Measurements from ENCODE around the gene CLDN6. TPM values are rescaled to one million over a fixed set of nuclear protein-coding genes. Genes with fewer than 3 reads are reported as not detected.

CLDN6 gene
- total and polyA plus RNA-seq, 2 experiments from 2014 or later = 0.33 TPM; not detected in 1

DNA sequence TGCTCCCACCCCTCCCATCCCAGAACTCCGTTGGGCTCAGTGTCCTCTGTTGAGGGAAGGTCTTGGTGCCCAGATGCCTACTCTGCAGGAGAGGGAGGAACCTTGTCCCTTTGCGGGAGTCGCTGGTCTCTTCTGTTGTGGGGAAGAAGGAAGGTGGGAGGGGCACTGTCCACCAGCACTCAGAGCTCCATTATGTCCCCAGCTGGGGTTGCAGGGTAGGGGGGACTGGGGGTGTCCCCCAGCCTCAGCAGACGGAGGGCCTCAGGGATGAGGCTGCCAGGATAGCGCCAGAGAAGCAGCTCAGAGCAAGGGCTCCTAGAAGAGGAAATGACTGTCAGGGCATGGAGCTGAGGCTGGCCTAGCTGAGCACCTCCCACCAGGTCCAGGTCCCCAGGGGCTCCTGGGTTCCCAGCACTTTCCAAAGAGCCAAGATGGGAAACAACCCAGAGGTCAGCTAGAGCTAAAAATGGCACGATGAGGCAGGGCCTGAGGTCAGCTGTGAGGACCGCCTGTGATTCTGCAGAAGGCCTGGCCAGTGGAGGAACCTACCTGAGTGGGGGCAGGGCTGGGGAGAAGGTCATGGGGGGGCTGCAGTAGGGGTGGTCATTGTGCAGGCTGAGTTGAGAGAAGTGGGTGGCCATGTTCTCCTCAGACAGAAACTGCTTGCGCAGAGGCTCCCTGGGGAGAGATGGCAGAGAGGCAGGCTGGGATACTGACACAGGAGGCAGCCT lies 4.9 kb upstream of the CLDN6 start:
- no peak for TF ChIP-seq EZH2phosphoT487 (IDR thresholded peaks at IDR 0.05; ENCODE audit: insufficient read depth, low read depth)
- no peak for TF ChIP-seq EZH2 (IDR thresholded peaks at IDR 0.05; ENCODE audit: insufficient read depth, poor library complexity, severe bottlenecking)
- peak; percentile 84 for DNase-seq
- Histone ChIP-seq H3K36me3 (ENCODE audit: low read depth) (peaks cover 2% of the 10 kb centered on the region; the same call in 1 of the 2 replicates), H3F3A (ENCODE audit: insufficient read depth) (peaks cover 13% of the 10 kb centered on the region), H3K27ac (peak overlapping the region; percentile 100), H3K9me2 (ENCODE audit: insufficient read depth) (no peaks in the 10 kb centered on the region), H3K27me3 (replicated peaks; ENCODE audit: insufficient read depth) (no peaks in the 10 kb centered on the region), H3K4me1 (ENCODE audit: insufficient read depth) (peaks cover 9% of the 10 kb centered on the region), H3K9me3 (ENCODE audit: low read depth) (no peaks in the 10 kb centered on the region), H3K79me2 (ENCODE audit: insufficient read depth) (no peaks in the 10 kb centered on the region), H2AFZ (no peak overlapping the region), H3K9ac (peak overlapping the region; percentile 98), H3K4me2 (ENCODE audit: unreplicated experiment) (peak overlapping the region; percentile 99), H3K4me3 (peak overlapping the region; percentile 86), H4K20me1 (ENCODE audit: insufficient read depth) (no peaks in the 10 kb centered on the region)
- WGBS, 2 experiments (ENCODE audit: low coverage in 1 of 2, low lambda C conversion rate in 2 of 2, missing lambda C conversion rate in 2 of 2) = 0 to 1% methylated on average over 7 to 8 of the region's 8 CpGs
- in situ Hi-C loops (cut with MboI) = no loop called here

- Histone ChIP-seq H3K79me2 (ENCODE audit: insufficient read depth) (no peaks in the 10 kb centered on the region), H2AFZ (no peak overlapping the region), H3K27ac (peak overlapping the region; percentile 100), H3K9ac (peak overlapping the region; percentile 98), H3K4me3 (peak overlapping the region; percentile 86), H3K9me3 (ENCODE audit: low read depth) (no peaks in the 10 kb centered on the region), H3K4me1 (ENCODE audit: insufficient read depth) (peaks cover 9% of the 10 kb centered on the region), H3K4me2 (ENCODE audit: unreplicated experiment) (peak overlapping the region; percentile 99), H3K9me2 (ENCODE audit: insufficient read depth) (no peaks in the 10 kb centered on the region), H3K36me3 (ENCODE audit: low read depth) (peaks cover 2% of the 10 kb centered on the region; the same call in 1 of the 2 replicates), H3K27me3 (replicated peaks; ENCODE audit: insufficient read depth) (no peaks in the 10 kb centered on the region), H3F3A (ENCODE audit: insufficient read depth) (peaks cover 13% of the 10 kb centered on the region), H4K20me1 (ENCODE audit: insufficient read depth) (no peaks in the 10 kb centered on the region)
- WGBS, 2 experiments (ENCODE audit: low coverage in 1 of 2, low lambda C conversion rate in 2 of 2, missing lambda C conversion rate in 2 of 2) = 0 to 3% methylated on average over 6 to 8 of the region's 8 CpGs
- in situ Hi-C loops (cut with MboI) = no loop called here
- DNase-seq = peak; percentile 98
- no peak for TF ChIP-seq EZH2phosphoT487 (IDR thresholded peaks at IDR 0.05; ENCODE audit: insufficient read depth, low read depth)
- TF ChIP-seq EZH2 (IDR thresholded peaks at IDR 0.05; ENCODE audit: insufficient read depth, poor library complexity, severe bottlenecking) = no peak
Observed at GRCh38 chr16:3022208-3022683, 4.3 kb upstream of the CLDN6 start.

DNA sequence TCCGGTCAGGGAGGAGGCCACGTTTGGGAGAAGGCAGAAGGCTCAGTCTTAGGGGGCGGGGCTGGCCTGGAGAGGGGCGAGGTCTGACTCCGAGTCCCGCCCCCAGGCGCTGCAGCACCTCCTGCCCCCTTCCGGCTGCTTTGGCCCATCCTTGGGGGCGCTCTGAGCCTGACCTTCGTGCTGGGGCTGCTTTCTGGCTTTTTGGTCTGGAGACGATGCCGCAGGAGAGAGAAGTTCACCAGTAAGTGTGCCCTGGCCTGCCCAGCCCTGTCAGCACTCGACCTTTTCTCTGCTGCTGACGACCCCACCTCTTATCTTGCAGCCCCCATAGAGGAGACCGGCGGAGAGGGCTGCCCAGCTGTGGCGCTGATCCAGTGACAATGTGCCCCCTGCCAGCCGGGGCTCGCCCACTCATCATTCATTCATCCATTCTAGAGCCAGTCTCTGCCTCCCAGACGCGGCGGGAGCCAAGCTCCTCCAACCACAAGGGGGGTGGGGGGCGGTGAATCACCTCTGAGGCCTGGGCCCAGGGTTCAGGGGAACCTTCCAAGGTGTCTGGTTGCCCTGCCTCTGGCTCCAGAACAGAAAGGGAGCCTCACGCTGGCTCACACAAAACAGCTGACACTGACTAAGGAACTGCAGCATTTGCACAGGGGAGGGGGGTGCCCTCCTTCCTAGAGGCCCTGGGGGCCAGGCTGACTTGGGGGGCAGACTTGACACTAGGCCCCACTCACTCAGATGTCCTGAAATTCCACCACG lies 3.6 kb upstream of the CLDN6 start:
- in situ Hi-C loops (cut with MboI) = no loop called here
- no peak overlapping the region for H2AFZ ChIP-seq
- 1% methylated on average over 21 to 25 of the region's 25 CpGs for WGBS, 2 experiments (ENCODE audit: low coverage in 1 of 2, low lambda C conversion rate in 2 of 2, missing lambda C conversion rate in 2 of 2)
- H3K9me3 ChIP-seq (ENCODE audit: low read depth) = no peaks in the 10 kb centered on the region
- peak overlapping the region; percentile 98 for H3K9ac ChIP-seq
- no peaks in the 10 kb centered on the region for H3K79me2 ChIP-seq (ENCODE audit: insufficient read depth)
- no peaks in the 10 kb centered on the region for H4K20me1 ChIP-seq (ENCODE audit: insufficient read depth)
- peaks cover 9% of the 10 kb centered on the region for H3K4me1 ChIP-seq (ENCODE audit: insufficient read depth)
- peak overlapping the region; percentile 86 for H3K4me3 ChIP-seq
- peak; percentile 99 for DNase-seq
- peak overlapping the region; percentile 100 for H3K27ac ChIP-seq
- H3K9me2 ChIP-seq (ENCODE audit: insufficient read depth) = no peaks in the 10 kb centered on the region
- no peaks in the 10 kb centered on the region for H3K27me3 ChIP-seq (replicated peaks; ENCODE audit: insufficient read depth)
- H3K36me3 ChIP-seq (ENCODE audit: low read depth) = peaks cover 2% of the 10 kb centered on the region; the same call in 1 of the 2 replicates
- TF ChIP-seq EZH2 (IDR thresholded peaks at IDR 0.05; ENCODE audit: insufficient read depth, poor library complexity, severe bottlenecking) (no peak), EZH2phosphoT487 (IDR thresholded peaks at IDR 0.05; ENCODE audit: insufficient read depth, low read depth) (no peak)
- H3K4me2 ChIP-seq (ENCODE audit: unreplicated experiment) = peak overlapping the region; percentile 99
- H3F3A ChIP-seq (ENCODE audit: insufficient read depth) = peaks cover 13% of the 10 kb centered on the region

DNA sequence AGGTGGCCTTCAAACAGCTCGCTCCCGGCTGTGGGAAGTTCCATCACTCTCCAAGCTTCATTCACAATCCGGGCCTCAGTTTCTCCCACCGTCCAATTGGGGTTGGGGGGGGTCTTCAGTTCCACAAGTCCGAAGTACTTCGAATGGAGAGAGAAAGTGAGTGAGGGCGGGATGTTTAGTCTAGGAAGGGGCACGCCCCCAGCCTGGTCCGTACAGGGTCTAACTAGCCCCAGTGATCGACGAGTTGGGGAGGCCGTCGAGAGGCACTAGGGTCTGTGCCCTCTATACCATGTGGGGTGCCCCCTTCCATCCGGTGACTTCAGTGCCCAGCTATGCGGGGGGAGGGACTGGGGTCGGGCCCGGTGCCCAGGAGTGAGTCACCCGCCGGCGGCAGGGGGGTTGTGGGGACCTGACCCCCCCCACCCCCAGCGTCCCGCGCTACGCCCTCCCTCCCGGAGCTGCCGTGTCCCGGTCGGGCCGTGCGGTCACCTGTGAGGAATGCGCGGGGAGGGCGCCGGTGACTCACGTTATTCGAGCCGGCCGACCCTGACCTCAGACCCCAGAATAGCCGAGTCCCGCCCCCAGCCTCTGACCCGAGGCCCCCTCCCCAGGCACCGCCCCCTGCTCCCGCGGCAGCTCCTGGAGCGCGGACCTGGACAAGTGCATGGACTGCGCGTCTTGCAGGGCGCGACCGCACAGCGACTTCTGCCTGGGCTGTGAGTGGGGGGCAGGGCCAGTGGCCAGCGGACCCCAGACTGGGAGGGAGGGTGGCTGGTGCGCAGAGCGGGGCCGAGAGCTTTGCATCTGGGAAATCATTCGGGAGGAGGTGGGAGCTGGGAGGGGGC lies 2.8 kb upstream of the CLDN6 start:
- peak overlapping the region; percentile 98 for H3K9ac ChIP-seq
- no peaks in the 10 kb centered on the region for H4K20me1 ChIP-seq (ENCODE audit: insufficient read depth)
- H3F3A ChIP-seq (ENCODE audit: insufficient read depth) = peaks cover 13% of the 10 kb centered on the region
- peak overlapping the region; percentile 99 for H3K4me2 ChIP-seq (ENCODE audit: unreplicated experiment)
- H3K4me3 ChIP-seq = peak overlapping the region; percentile 86
- no peak for TF ChIP-seq EZH2phosphoT487 (IDR thresholded peaks at IDR 0.05; ENCODE audit: insufficient read depth, low read depth)
- no peak for TF ChIP-seq EZH2 (IDR thresholded peaks at IDR 0.05; ENCODE audit: insufficient read depth, poor library complexity, severe bottlenecking)
- peaks cover 2% of the 10 kb centered on the region; the same call in 1 of the 2 replicates for H3K36me3 ChIP-seq (ENCODE audit: low read depth)
- H3K79me2 ChIP-seq (ENCODE audit: insufficient read depth) = no peaks in the 10 kb centered on the region
- 0 to 2% methylated on average over 28 to 33 of the region's 57 CpGs for WGBS, 2 experiments (ENCODE audit: low coverage in 1 of 2, low lambda C conversion rate in 2 of 2, missing lambda C conversion rate in 2 of 2)
- peak overlapping the region; percentile 100 for H3K27ac ChIP-seq
- DNase-seq = peak; percentile 89
- H3K27me3 ChIP-seq (replicated peaks; ENCODE audit: insufficient read depth) = no peaks in the 10 kb centered on the region
- in situ Hi-C loops (cut with MboI) = no loop called here
- H2AFZ ChIP-seq = no peak overlapping the region
- H3K9me2 ChIP-seq (ENCODE audit: insufficient read depth) = no peaks in the 10 kb centered on the region
- peaks cover 9% of the 10 kb centered on the region for H3K4me1 ChIP-seq (ENCODE audit: insufficient read depth)
- H3K9me3 ChIP-seq (ENCODE audit: low read depth) = no peaks in the 10 kb centered on the region
